H1 (cell line): Measurements from ENCODE around the gene NOS1AP. TPM values are rescaled to one million over a fixed set of nuclear protein-coding genes. Genes with fewer than 3 reads are reported as not detected.

Experiments
- ATF3 ChIP-seq: IDR thresholded peaks from 2 replicates; pipeline ENCODE4 v1.6.1; 2011; ENCODE audit warnings: low read depth, mild to moderate bottlenecking, low read length; ENCODE audit not compliant: insufficient read depth
- SP4 ChIP-seq: IDR thresholded peaks from 2 replicates; pipeline ENCODE4 v1.6.1; 2012; ENCODE audit warnings: low read length, inconsistent platforms
- polyA plus RNA-seq, 7 experiments: library from polyadenylated mRNA; depleted of rRNA in 3 of 7; stranded (reverse) in 5 of 7; unstranded in 2 of 7; fragments of >200 nt in 5 of 7; fragments of 200-250 nt in 2 of 7; gene quantifications; 1 replicate in 5 of 7; 2 replicates in 1 of 7; 4 replicates in 1 of 7; pipeline versions ENCODE4 v1.2.1 to v1.2.3, GENCODE V29; 2011 to 2013; ENCODE audit warnings: missing spikeins in 2 of 7, mixed read lengths in 2 of 7
- total RNA-seq: library from RNA; stranded (reverse); fragmentation: NEBNext Ultra II Directional; extraction: Animal tissue kit (Norgen Biotek cat#: 25700); gene quantifications from 2 replicates; pipeline ENCODE4 v1.2.1, GENCODE V29; 2021

The NOS1AP gene
- total and polyA plus RNA-seq, 2 of the 8 experiments (the other 6 are each of a cell fraction or from before 2014, with no cell fraction given) = 2.4 to 12.1 TPM

GRCh38 chr1:162056579-162056978 is 12.9 kb upstream of the NOS1AP start (continued):
- TF ChIP-seq SP4 = no peak
- no peak for TF ChIP-seq ATF3
- TF ChIP-seq, all 59 proteins: peak for 0
